Tibial artery (tissue), 4 donors: ENCODE data around the gene PHKA2.

ENCODE experiments used
- DNase-seq, 2 donors: peaks; one replicate each; pipeline ENCODE4 v3.0.0-alpha.2; 2019
- H3K27ac ChIP-seq, 2 donors: fragments of 200-600 bp; sonication (generic) in 1 of 2; 1 replicate in 1 of 2; 2 replicates in 1 of 2; pipeline ENCODE4 v1.5.1; 2018 to 2019; ENCODE audit warnings: mild to moderate bottlenecking in 1 of 2
- H3K27me3 ChIP-seq, 2 donors: fragments of 200-600 bp; sonication (generic) in 1 of 2; one replicate each; pipeline versions ENCODE4 v1.5.1 to v1.6.0; 2016 to 2019
- H3K36me3 ChIP-seq, 3 donors: fragments of 200-600 bp; sonication (generic) in 2 of 3; one replicate each; pipeline ENCODE4 v1.5.1; 2016 to 2019; ENCODE audit warnings: mild to moderate bottlenecking in 2 of 3
- H3K4me1 ChIP-seq, 4 donors: fragments of 200-600 bp; sonication (generic) in 2 of 4; 1 replicate in 3 of 4; 2 replicates in 1 of 4; pipeline ENCODE4 v1.5.1; 2016 to 2019
- H3K4me3 ChIP-seq, 2 donors: fragments of 200-600 bp; sonication (generic) in 1 of 2; 1 replicate in 1 of 2; 2 replicates in 1 of 2; pipeline ENCODE4 v1.5.1; 2018 to 2019; ENCODE audit warnings: mild to moderate bottlenecking in 2 of 2
- H3K9me3 ChIP-seq, 3 donors: fragments of 200-600 bp; sonication (generic) in 1 of 3; one replicate each; pipeline ENCODE4 v1.5.1; 2016 to 2019
- intact Hi-C: fragments of 100-400 bp; cut with DNase I; formaldehyde crosslinking; loops from one replicate; pipeline ENCODE4 v1.15.0; 2023; ENCODE audit warnings: low total_unique reads
- TF ChIP-seq, protein P1 (sequence below), 2 experiments: fragments of 200-600 bp in 1 of 2; fragments of 450-650 bp in 1 of 2; IDR thresholded peaks; one replicate each; pipeline ENCODE4 v1.5.1; 2017 to 2019; ENCODE audit warnings: antibody characterized with exemption in 2 of 2, mild to moderate bottlenecking in 1 of 2, moderate library complexity in 1 of 2

PHKA2 gene

DNA sequence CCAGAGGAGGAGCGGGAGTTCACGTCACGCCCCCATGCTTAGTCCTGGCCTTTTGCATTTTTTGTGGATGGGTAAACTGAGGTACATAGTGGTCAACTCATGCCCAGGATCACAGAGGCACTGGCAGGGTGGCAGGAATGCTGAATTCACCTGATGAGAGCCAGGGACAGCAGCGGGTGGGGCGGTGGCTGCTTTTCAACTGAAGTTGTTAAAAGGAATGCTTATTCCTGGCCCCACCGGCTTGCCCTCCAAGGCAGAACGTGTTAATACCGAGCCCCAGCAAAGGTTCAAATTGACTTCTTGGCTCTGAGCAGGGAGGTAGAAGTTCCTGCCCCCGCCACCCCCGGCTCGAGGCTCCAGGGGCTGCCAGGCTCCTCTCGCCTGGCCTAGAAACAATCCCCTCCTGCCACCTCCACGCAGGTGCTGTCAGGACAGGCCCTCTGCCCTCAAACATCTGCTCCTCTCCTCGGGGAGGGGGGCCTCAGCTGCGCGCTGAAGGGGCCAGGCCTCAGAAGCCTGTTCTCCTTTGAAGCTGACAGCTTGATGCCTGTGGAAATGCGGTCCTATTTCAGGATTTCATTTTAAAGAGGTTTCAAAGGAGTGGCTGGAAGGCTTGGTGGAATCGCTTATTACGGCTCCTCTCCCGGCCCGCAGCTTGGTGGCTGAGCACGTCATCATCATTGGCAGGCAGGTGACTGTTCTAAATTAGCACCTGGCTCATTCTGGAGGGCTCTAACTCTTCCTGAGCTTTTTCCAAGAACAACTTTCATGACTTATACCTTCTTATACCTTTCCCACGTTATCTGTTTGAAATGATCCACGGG, 93.0 kb downstream of the PHKA2 start:
- H3K9me3 ChIP-seq = no peaks in the 10 kb centered on the region
- TF ChIP-seq, protein P1, sequence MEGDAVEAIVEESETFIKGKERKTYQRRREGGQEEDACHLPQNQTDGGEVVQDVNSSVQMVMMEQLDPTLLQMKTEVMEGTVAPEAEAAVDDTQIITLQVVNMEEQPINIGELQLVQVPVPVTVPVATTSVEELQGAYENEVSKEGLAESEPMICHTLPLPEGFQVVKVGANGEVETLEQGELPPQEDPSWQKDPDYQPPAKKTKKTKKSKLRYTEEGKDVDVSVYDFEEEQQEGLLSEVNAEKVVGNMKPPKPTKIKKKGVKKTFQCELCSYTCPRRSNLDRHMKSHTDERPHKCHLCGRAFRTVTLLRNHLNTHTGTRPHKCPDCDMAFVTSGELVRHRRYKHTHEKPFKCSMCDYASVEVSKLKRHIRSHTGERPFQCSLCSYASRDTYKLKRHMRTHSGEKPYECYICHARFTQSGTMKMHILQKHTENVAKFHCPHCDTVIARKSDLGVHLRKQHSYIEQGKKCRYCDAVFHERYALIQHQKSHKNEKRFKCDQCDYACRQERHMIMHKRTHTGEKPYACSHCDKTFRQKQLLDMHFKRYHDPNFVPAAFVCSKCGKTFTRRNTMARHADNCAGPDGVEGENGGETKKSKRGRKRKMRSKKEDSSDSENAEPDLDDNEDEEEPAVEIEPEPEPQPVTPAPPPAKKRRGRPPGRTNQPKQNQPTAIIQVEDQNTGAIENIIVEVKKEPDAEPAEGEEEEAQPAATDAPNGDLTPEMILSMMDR (IDR thresholded peaks at IDR 0.05) = no peak
- intact Hi-C loops = no loop called here
- H3K4me3 ChIP-seq = no peak overlapping the region
- peaks cover 0 to 4% (median 0%) of the 10 kb centered on the region in 3 donors for H3K36me3 ChIP-seq
- H3K4me1 ChIP-seq = peaks cover 4 to 27% (median 8%) of the 10 kb centered on the region in 4 donors
- no peak for DNase-seq
- H3K27ac ChIP-seq = no peak overlapping the region
- no peaks in the 10 kb centered on the region for H3K27me3 ChIP-seq

DNA sequence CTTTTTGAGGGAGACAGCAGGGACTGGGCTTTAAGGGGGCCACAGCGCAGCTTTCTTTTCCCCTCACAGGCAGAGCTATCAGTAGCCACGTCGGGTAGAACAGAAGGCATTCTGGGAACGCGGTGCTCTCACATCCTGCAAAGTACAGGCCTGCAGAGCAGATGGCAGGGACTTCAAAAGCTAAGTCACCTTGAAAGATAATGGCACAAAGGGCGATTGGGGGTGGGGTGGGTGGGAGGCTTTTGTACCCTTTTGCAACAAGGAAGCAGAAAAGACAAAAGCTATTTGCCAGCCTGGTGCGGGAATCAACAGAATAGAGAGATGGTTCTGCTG, 93.9 kb downstream of the PHKA2 start:
- DNase-seq = no peak
- Histone ChIP-seq H3K27ac (no peak overlapping the region), H3K27me3 (no peaks in the 10 kb centered on the region), H3K9me3 (no peaks in the 10 kb centered on the region), H3K36me3 (peaks cover 0 to 4% (median 0%) of the 10 kb centered on the region in 3 donors), H3K4me1 (peaks cover 4 to 30% (median 9%) of the 10 kb centered on the region in 4 donors), H3K4me3 (no peak overlapping the region)
- TF ChIP-seq, protein P1 (IDR thresholded peaks at IDR 0.05) = no peak
- intact Hi-C loops = no loop called here

DNA sequence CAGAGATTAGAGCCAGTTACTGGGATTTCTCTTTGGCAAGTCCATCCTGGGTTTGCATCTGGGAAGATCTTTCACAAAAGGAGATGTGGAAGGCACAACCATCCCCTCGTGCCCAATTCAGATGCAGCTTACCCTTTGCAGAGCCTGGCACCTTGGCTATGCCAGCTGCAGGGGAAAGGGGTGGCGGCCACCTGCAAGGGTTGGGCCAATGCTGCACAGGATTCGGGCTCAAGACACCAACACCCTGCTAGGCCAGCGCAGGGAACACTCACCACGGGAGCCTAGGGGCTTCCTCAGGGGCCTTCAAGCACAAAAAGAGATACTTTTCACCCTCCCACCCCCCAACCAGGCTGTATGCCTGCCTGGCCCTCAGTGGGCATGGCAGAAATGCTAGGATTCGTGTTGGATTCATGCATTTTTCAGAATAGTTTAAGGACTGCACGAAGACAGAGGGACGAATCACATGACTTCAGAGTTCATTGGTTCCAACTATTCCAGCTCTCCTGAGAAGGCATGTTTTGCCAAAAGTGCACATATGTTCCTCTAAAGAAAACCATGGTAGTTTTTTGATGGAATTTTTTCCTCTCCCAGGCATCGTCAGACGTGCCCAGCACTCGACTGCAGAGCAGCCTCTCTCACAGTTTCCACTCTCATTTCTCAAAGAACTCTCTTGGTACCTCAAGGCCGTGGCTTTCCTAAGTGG, 94.4 kb downstream of the PHKA2 start:
- no peaks in the 10 kb centered on the region for H3K9me3 ChIP-seq
- no peaks in the 10 kb centered on the region for H3K27me3 ChIP-seq
- H3K27ac ChIP-seq = no peak overlapping the region
- no peak overlapping the region for H3K4me3 ChIP-seq
- TF ChIP-seq, protein P1 (IDR thresholded peaks at IDR 0.05) = no peak
- peaks cover 4 to 30% (median 10%) of the 10 kb centered on the region in 4 donors for H3K4me1 ChIP-seq
- DNase-seq = no peak
- peaks cover 0 to 4% (median 0%) of the 10 kb centered on the region in 3 donors for H3K36me3 ChIP-seq
- intact Hi-C loops = loop anchor here (5.0 kb wide), 1 partner anchor 217 kb away; the partner anchor contains the start of gene RS1

DNA sequence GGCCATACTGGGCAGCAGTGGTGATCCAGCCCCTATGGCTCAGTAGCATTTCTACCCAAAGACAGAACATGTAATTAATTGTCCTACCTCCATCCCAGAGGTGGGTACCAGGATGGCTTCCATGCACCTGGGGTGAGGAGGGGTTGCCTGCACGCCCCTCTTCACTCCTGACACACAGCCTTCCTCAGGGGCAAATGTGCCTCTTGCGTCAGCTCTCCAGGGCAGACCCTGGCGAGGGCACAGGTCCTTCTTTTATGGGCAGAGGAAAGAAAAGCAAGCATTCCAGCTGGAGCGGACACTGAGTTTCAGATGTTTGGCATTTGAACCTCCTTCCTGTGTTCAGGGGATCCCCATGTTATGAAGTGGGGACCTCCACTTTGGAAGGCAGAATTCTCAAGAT, 95.6 kb downstream of the PHKA2 start:
- H3K36me3 ChIP-seq = peaks cover 0 to 4% (median 0%) of the 10 kb centered on the region in 3 donors
- no peak overlapping the region for H3K4me3 ChIP-seq
- no peak for DNase-seq
- no peaks in the 10 kb centered on the region for H3K27me3 ChIP-seq
- H3K9me3 ChIP-seq = no peaks in the 10 kb centered on the region
- peak overlapping the region; percentile 85 to 89 for H3K27ac ChIP-seq
- intact Hi-C loops = loop anchor here (5.0 kb wide), 1 partner anchor 216 kb away; the partner anchor contains the start of gene RS1
- TF ChIP-seq, protein P1 (IDR thresholded peaks at IDR 0.05) = no peak
- H3K4me1 ChIP-seq = peaks cover 4 to 39% (median 14%) of the 10 kb centered on the region in 4 donors

DNA sequence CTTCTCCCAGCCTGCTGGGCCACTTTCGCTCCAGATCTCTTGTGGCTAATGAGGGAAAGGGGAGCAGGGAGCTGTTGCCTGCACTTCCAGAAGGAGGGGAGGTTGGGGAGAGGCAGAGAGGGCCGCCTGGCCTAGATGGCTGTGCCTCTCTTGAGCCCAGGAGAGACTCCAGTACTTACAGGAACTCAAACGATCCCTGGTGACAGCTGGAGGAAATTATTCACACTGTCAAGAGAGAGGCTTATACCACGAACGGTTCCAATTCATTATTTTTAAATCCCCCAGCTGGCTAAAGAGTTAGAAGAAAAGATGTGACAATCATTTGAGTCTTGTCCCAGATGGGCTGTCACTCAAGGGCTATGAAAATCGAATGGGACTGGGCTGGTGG, 96.1 kb downstream of the PHKA2 start:
- Histone ChIP-seq H3K36me3 (peaks cover 0 to 4% (median 0%) of the 10 kb centered on the region in 3 donors), H3K4me3 (no peak overlapping the region), H3K4me1 (peaks cover 4 to 44% (median 15%) of the 10 kb centered on the region in 4 donors), H3K27me3 (no peaks in the 10 kb centered on the region), H3K9me3 (no peaks in the 10 kb centered on the region), H3K27ac (peak overlapping the region; percentile 85 to 89)
- no peak for DNase-seq
- intact Hi-C loops = loop anchor here (5.0 kb wide), 1 partner anchor 216 kb away; the partner anchor contains the start of gene RS1
- TF ChIP-seq, protein P1 (IDR thresholded peaks at IDR 0.05) = no peak
